ENCODE data around the gene CDT1. TPM values are rescaled to one million over a fixed set of nuclear protein-coding genes. Genes with fewer than 3 reads are reported as not detected.

Gene CDT1
- total RNA-seq, 1 experiment from 2014 or later, result 154 TPM

DNA sequence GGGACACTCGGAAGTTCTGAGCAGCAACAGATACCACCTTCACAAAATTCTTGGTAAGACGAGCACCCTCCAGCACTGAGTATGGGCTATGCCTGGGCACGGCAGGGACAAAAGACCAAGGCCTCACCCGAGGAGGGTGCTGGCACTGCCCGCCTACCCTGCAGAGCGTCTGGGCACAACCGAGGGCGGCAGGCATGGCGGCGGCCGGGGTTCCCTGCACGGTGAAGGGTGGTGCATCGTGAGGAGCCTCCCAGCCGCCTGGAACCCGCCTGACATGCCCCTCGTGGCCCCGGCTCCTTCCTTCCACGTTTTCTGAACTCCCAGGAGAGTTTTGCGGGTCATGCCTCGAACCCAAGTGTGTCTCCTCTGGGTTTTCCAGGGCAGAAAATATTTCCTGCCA is 34.2 kb downstream of the CDT1 start:
- no peaks in the 10 kb centered on the region for H3K4me1 Mint-ChIP-seq
- CTCF ChIA-PET, result no interaction called here
- no peak for DNase-seq (ENCODE audit: low spot score)
- POLR2A ChIA-PET, result no interaction called here
- peaks cover 6% of the 10 kb centered on the region for H3K36me3 Mint-ChIP-seq
- TF ChIP-seq ELF4 (CRISPR knock-in tag; IDR thresholded peaks at IDR 0.05; ENCODE audit: low read depth), result no peak
- no peak for TF ChIP-seq NR2C2 (CRISPR knock-in tag; IDR thresholded peaks at IDR 0.05)
- no peak for TF ChIP-seq CBFB (CRISPR knock-in tag; IDR thresholded peaks at IDR 0.05; ENCODE audit: low read depth)
- no peak for TF ChIP-seq SMAD4 (CRISPR knock-in tag; IDR thresholded peaks at IDR 0.05)
- TF ChIP-seq GTF2I (CRISPR knock-in tag; conservative IDR thresholded peaks at IDR 0.05), result no peak
- TF ChIP-seq, protein P1, sequence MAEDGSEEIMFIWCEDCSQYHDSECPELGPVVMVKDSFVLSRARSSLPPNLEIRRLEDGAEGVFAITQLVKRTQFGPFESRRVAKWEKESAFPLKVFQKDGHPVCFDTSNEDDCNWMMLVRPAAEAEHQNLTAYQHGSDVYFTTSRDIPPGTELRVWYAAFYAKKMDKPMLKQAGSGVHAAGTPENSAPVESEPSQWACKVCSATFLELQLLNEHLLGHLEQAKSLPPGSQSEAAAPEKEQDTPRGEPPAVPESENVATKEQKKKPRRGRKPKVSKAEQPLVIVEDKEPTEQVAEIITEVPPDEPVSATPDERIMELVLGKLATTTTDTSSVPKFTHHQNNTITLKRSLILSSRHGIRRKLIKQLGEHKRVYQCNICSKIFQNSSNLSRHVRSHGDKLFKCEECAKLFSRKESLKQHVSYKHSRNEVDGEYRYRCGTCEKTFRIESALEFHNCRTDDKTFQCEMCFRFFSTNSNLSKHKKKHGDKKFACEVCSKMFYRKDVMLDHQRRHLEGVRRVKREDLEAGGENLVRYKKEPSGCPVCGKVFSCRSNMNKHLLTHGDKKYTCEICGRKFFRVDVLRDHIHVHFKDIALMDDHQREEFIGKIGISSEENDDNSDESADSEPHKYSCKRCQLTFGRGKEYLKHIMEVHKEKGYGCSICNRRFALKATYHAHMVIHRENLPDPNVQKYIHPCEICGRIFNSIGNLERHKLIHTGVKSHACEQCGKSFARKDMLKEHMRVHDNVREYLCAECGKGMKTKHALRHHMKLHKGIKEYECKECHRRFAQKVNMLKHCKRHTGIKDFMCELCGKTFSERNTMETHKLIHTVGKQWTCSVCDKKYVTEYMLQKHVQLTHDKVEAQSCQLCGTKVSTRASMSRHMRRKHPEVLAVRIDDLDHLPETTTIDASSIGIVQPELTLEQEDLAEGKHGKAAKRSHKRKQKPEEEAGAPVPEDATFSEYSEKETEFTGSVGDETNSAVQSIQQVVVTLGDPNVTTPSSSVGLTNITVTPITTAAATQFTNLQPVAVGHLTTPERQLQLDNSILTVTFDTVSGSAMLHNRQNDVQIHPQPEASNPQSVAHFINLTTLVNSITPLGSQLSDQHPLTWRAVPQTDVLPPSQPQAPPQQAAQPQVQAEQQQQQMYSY (CRISPR knock-in tag; IDR thresholded peaks at IDR 0.05), result no peak
- no peak for TF ChIP-seq ZNF138 (CRISPR knock-in tag; conservative IDR thresholded peaks at IDR 0.05)
- TF ChIP-seq AR (CRISPR knock-in tag; IDR thresholded peaks at IDR 0.05), result no peak
- TF ChIP-seq PRRX2 (CRISPR knock-in tag; IDR thresholded peaks at IDR 0.05), result no peak
- no peak for TF ChIP-seq SOX15 (CRISPR knock-in tag; IDR thresholded peaks at IDR 0.05)
- TF ChIP-seq GRHL2 (CRISPR knock-in tag; IDR thresholded peaks at IDR 0.05; ENCODE audit: insufficient replicate concordance, severe bottlenecking), result no peak
- no peak for TF ChIP-seq NR3C1 (CRISPR knock-in tag; conservative IDR thresholded peaks at IDR 0.05; ENCODE audit: low read depth)
- TF ChIP-seq, protein P2, sequence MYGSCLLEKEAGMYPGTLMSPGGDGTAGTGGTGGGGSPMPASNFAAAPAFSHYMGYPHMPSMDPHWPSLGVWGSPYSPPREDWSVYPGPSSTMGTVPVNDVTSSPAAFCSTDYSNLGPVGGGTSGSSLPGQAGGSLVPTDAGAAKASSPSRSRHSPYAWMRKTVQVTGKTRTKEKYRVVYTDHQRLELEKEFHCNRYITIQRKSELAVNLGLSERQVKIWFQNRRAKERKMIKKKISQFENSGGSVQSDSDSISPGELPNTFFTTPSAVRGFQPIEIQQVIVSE (CRISPR knock-in tag; IDR thresholded peaks at IDR 0.05; ENCODE audit: borderline replicate concordance), result no peak
- no peak for TF ChIP-seq E2F5 (CRISPR knock-in tag; IDR thresholded peaks at IDR 0.05)
- TF ChIP-seq ZNF416 (CRISPR knock-in tag; IDR thresholded peaks at IDR 0.05), result no peak
- no peak for TF ChIP-seq CREM (CRISPR knock-in tag; IDR thresholded peaks at IDR 0.05)
- TF ChIP-seq OVOL2 (CRISPR knock-in tag; IDR thresholded peaks at IDR 0.05; ENCODE audit: borderline replicate concordance), result no peak
- no peak overlapping the region for H3K4me3 Mint-ChIP-seq
- no peak for ATAC-seq
- no peaks in the 10 kb centered on the region for H3K9me3 Mint-ChIP-seq
- H3K27ac Mint-ChIP-seq, result no peak overlapping the region
- H3K27me3 Mint-ChIP-seq (ENCODE audit: low read depth), result no peaks in the 10 kb centered on the region

- H3K27me3 Mint-ChIP-seq (ENCODE audit: low read depth), result no peaks in the 10 kb centered on the region
- TF ChIP-seq ATF3 (CRISPR knock-in tag; conservative IDR thresholded peaks at IDR 0.05) (no peak), CBFB (CRISPR knock-in tag; IDR thresholded peaks at IDR 0.05; ENCODE audit: low read depth) (no peak), RORB (CRISPR knock-in tag; IDR thresholded peaks at IDR 0.05) (no peak), ZNF317 (CRISPR knock-in tag; IDR thresholded peaks at IDR 0.05; ENCODE audit: borderline replicate concordance, low read depth) (no peak)
- TF ChIP-seq, protein P3, sequence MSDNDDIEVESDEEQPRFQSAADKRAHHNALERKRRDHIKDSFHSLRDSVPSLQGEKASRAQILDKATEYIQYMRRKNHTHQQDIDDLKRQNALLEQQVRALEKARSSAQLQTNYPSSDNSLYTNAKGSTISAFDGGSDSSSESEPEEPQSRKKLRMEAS (CRISPR knock-in tag; IDR thresholded peaks at IDR 0.05), result no peak
- TF ChIP-seq, protein P4, sequence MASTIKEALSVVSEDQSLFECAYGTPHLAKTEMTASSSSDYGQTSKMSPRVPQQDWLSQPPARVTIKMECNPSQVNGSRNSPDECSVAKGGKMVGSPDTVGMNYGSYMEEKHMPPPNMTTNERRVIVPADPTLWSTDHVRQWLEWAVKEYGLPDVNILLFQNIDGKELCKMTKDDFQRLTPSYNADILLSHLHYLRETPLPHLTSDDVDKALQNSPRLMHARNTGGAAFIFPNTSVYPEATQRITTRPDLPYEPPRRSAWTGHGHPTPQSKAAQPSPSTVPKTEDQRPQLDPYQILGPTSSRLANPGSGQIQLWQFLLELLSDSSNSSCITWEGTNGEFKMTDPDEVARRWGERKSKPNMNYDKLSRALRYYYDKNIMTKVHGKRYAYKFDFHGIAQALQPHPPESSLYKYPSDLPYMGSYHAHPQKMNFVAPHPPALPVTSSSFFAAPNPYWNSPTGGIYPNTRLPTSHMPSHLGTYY (CRISPR knock-in tag; IDR thresholded peaks at IDR 0.05), result no peak
- ATAC-seq, result no peak
- CTCF ChIA-PET, result interaction anchor here (1.0 to 2.2 kb wide), 3 partner anchors 19 to 101 kb away, joined by 4 to 8 read pairs (median 5); partner anchors contain the start of genes GALNS and TRAPPC2L
- no peak overlapping the region for H3K27ac Mint-ChIP-seq
- H3K36me3 Mint-ChIP-seq, result peaks cover 6% of the 10 kb centered on the region
- H3K4me3 Mint-ChIP-seq, result no peak overlapping the region
- no peaks in the 10 kb centered on the region for H3K9me3 Mint-ChIP-seq
- POLR2A ChIA-PET, result no interaction called here
- DNase-seq (ENCODE audit: low spot score), result no peak
- H3K4me1 Mint-ChIP-seq, result no peaks in the 10 kb centered on the region
Measured at GRCh38 chr16:88838566-88838965, 35.0 kb downstream of the CDT1 start.

Data from WTC11 (cell line).